GM12801 (cell line): Measurements from ENCODE around the gene FBXW4.

ENCODE experiments used
- TF ChIP-seq, protein P1 (sequence below): IDR thresholded peaks from one replicate; pipeline ENCODE4 v1.5.1; 2011; ENCODE audit warnings: control low read depth; ENCODE audit not compliant: insufficient read length; ENCODE audit errors: extremely low read depth

The FBXW4 gene

DNA sequence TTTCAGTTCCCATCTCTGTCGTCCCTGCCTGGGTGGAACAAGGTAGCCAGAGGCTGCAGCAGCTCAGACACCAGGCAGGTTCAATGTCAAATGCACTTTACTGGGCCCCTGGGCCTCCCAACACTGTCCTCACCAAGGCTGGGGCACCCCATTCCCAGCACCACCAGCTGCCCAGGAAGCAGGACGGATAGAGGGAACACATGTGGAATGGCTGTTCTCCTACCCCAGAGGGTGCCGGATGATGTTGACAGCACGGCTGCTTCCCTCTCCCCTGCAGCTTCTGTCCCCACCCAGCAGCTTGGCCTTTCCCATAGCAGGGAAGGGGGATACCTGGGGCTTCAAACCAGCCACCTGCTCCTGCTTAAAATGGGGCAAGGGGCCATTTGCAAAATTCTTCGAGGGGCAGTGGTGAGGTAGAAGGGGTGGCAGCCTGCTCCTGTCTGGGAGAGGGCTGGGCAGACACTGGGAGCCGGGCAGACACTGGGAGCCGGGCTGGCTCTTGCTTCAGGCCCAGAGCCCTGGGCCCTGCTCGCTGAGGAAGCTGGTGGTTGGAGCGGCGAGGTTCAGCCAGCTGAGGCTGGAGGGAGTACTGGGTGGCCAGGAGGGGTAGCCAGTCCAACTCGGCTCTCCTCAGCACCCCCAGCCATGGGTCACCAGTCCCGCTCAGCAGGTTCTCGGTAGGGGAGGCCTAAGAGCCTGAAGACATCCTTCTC is 116.0 kb downstream of the FBXW4 start:
- TF ChIP-seq, protein P1, sequence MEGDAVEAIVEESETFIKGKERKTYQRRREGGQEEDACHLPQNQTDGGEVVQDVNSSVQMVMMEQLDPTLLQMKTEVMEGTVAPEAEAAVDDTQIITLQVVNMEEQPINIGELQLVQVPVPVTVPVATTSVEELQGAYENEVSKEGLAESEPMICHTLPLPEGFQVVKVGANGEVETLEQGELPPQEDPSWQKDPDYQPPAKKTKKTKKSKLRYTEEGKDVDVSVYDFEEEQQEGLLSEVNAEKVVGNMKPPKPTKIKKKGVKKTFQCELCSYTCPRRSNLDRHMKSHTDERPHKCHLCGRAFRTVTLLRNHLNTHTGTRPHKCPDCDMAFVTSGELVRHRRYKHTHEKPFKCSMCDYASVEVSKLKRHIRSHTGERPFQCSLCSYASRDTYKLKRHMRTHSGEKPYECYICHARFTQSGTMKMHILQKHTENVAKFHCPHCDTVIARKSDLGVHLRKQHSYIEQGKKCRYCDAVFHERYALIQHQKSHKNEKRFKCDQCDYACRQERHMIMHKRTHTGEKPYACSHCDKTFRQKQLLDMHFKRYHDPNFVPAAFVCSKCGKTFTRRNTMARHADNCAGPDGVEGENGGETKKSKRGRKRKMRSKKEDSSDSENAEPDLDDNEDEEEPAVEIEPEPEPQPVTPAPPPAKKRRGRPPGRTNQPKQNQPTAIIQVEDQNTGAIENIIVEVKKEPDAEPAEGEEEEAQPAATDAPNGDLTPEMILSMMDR: no peak

DNA sequence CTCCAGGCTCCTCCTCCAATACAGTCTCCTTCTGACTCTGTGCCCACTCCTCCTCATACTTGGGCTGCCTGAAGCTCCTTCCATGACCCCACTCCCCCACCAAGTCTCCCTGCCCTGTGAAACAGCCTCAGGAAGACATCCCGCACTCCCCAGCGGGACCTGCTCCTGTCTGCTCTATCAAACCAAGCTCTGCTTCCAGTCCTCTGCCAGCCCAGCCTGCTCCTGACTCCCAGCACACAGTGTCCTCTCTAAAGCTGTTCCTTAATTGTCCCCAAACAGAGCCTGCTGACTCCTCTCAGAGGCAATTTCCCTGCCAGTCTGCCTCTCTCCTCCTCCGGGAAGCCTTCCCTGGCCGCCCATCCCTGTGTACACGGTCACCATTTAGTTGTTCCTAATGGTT is 116.8 kb downstream of the FBXW4 start:
- TF ChIP-seq, protein P1: no peak

DNA sequence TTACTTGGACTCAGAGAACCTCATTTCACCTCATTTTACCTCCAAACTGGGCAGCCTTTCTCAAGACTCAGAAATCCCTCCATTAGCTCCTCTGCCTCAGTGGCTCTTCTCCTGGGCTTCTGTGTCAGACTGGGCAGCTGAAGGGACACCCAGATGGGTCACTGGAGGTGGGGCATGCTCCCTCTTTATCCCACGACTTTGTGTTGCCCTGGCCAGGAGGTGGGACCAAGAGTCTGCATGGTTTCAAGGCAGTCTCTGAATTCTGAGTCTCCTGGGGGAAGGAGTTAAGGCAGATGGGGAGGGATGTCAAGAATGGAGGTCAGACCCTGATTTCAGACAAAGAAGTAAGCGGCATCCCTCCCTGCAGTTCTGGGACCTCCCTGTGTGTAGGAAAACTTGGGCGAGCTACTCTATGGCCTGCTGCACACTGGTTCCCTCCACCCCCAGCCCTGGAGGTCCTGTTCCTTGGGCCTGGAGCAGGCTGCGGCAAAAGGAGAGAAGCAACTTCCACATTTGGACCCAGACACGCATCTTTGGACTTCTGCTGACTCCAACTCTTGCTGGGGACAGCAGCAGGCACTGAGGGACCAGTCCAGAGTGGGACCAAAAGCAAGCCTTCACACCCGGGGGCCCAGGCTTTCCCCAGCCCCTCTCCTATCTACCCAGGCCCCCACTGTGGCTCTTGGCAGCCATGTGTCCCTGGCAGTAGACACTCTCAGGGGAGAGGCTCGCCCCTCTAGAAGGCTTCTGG is 117.7 kb downstream of the FBXW4 start:
- TF ChIP-seq, protein P1: no peak

DNA sequence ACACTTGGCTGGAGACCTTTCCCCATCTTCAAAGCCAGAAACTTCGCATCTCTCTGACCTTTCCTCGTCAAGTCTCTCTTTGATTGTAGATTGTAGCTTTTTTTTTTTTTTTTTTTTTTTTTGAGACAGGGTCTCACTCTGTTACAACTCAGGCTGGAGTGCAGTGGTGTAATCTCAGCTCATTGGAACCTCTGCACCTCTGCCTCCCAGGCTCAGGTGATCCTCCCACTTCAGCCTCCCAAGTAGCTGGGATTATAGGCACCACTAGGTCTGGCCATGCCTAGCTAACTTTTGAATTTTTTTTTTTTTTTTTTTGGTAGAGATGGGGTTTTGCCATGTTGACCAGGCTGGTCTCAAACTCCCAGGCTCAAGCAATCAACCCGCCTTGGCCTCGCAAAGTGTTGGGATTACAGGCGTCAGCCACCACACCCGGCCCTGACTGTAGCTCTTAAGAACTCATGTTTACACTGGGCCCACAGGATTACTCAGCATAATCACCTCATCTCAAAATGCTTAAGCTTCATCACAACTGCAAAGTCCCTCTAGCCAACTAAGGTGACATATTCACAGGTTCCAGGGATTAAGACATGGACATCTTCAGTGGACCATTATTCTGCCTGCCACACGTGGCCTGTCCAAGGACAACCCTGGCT is 118.6 kb downstream of the FBXW4 start:
- TF ChIP-seq, protein P1: no peak

DNA sequence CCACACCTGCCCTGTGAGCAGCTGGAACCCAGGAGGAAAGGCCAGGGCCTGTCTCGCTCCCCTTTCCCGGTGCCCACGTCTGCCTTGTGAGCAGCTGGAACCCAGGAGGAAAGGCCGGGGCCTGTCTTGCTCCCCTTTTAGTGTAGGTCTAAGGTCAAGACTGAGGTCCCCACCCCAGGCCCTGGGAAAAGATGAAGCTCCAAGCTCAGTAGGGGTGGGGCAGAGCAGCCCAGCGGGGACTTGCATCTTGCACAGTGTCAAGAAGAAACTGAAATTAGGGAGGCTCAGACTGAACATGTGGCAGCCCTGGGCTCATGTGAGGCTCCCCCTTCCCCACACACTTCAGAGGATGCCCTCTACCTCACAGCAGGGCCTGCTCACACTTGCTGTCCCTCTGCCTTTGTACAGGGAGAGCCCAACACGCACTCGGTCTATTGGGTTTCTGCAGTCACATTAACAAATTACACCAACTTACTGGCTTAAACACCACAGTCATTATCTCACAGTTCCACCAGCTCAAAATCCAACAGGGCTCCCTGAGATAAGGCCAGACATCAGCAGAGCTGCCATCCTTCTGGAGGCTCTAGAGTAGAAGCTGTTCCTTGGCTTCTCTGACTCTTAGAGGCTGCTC is 119.3 kb downstream of the FBXW4 start:
- TF ChIP-seq, protein P1: no peak

DNA sequence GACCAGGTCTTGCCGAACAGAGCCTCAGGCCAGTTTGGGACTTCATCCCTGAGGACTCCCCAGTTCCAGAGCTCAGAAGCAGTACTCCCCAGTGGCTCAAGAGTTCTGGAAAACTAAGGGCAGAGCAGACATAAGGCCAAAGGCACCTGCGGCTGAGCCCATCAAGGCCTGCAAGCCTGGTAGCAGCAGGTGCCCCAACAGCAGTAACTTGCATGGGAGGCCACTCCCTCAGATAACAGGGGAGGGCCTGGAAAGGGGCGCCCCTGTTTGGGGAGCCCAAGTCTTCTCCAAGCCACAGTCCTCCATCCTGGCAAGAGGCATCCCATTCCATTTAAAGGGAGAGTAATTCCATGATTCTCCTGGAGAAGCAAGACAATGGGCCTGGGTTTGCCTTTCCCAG is 119.9 kb downstream of the FBXW4 start:
- TF ChIP-seq, protein P1: no peak
